DOHH2 (cell line): ENCODE measurements around the gene PRELP.
"Not testable (repeated sequence)": the region's sequence is repeated elsewhere in the genome, so short reads cannot be mapped to it uniquely, and the experiment has no call there.

ENCODE experiments used
- H3F3A ChIP-seq: fragments of 200-600 bp; sonication (generic), shearing (Covaris generic); 2 replicates; pipeline ENCODE4 v1.6.0; 2016; ENCODE audit warnings: antibody characterized with exemption, mild to moderate bottlenecking; ENCODE audit not compliant: control insufficient read depth, insufficient read depth
- H3K27ac ChIP-seq: fragments of 200-600 bp; sonication (generic); 2 replicates; pipeline ENCODE4 v1.5.1; 2014; ENCODE audit warnings: low read depth, mild to moderate bottlenecking, low read length, moderate library complexity
- H3K27me3 ChIP-seq: fragments of 200-600 bp; sonication (generic); 2 replicates; pipeline ENCODE4 v1.6.1; 2014; ENCODE audit warnings: mild to moderate bottlenecking, low read length, mixed read lengths; ENCODE audit not compliant: control insufficient read depth
- H3K36me3 ChIP-seq: fragments of 200-600 bp; sonication (generic); 2 replicates; pipeline ENCODE4 v1.6.1; 2014; ENCODE audit warnings: mild to moderate bottlenecking, low read length, moderate library complexity, mixed read lengths; ENCODE audit not compliant: control insufficient read depth
- H3K4me1 ChIP-seq: fragments of 200-600 bp; sonication (generic); 2 replicates; pipeline ENCODE4 v1.6.1; 2014; ENCODE audit warnings: mild to moderate bottlenecking, low read length, mixed read lengths; ENCODE audit not compliant: control insufficient read depth
- H3K4me2 ChIP-seq: fragments of 200-600 bp; sonication (generic); 2 replicates; pipeline ENCODE4 v1.6.0; 2014; ENCODE audit warnings: mild to moderate bottlenecking, low read length, moderate library complexity
- H3K4me3 ChIP-seq: fragments of 200-600 bp; sonication (generic); 2 replicates; pipeline ENCODE4 v1.5.1; 2014; ENCODE audit warnings: mild to moderate bottlenecking, low read length, mixed read lengths
- H3K79me2 ChIP-seq: fragments of 200-600 bp; sonication (generic); 2 replicates; pipeline ENCODE4 v1.6.1; 2014; ENCODE audit warnings: mild to moderate bottlenecking, low read length, mixed read lengths; ENCODE audit not compliant: control insufficient read depth
- H3K9me2 ChIP-seq: fragments of 200-600 bp; sonication (generic); replicated peaks from 2 replicates; pipeline ENCODE4 v1.6.1; 2014; ENCODE audit warnings: mild to moderate bottlenecking, low read length, mixed read lengths; ENCODE audit not compliant: control insufficient read depth
- H3K9me3 ChIP-seq: fragments of 200-600 bp; sonication (generic); 2 replicates; pipeline ENCODE4 v1.6.1; 2014; ENCODE audit warnings: antibody characterized with exemption, low read length, mixed read lengths; ENCODE audit not compliant: control insufficient read depth, insufficient read depth
- H4K20me1 ChIP-seq: fragments of 200-600 bp; sonication (generic); 2 replicates; pipeline ENCODE4 v1.6.0; 2014; ENCODE audit warnings: low read depth, mild to moderate bottlenecking, antibody characterized with exemption, low read length, moderate library complexity; ENCODE audit not compliant: control insufficient read depth, insufficient read depth
- EZH2phosphoT487 ChIP-seq: fragments of 200-600 bp; sonication (generic); IDR thresholded peaks from 2 replicates; pipeline ENCODE4 v1.6.1; 2017; ENCODE audit warnings: borderline replicate concordance, mild to moderate bottlenecking, antibody characterized with exemption, low read length, moderate library complexity, mixed read lengths
- TF ChIP-seq, protein P1 (sequence below): fragments of 200-600 bp; sonication (generic); IDR thresholded peaks from one replicate; pipeline ENCODE4 v1.5.1; 2014; ENCODE audit warnings: antibody characterized with exemption, mild to moderate bottlenecking, low read depth, low read length; ENCODE audit not compliant: poor library complexity, severe bottlenecking

Gene PRELP

DNA sequence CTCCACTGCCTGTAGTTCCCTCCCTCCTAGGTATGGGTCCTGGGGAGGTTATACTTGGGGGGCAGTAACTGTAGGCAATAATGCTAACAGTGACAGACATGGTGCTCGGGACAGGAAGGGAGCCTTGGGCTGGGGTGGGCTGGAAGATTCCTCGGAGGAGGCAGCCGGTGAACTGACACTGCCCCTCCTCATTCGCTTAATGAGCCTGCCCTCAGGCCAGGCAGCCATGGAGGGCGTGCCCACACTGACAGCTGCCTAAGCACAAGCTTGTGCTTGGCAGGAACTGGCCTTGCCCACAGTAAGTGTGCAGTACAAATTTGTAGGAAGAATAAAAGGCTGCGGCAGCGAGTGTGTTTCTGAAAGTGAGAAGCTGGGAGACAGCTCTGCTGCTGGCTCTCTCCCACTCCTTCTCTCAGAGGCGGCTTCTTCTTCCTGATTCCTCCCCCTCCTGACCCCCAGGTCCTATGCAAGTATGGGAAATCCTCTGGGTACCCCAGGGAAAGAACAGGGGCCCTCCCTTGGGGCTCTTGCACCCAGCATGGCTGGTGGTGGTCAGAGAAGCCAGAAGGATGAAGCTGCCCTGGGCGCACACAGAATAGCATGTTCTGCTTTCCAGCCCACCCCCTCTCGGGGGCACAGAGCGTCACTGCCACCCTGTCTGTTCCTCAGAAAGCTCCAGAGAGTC is 42.0 kb downstream of the PRELP start:
- no peaks in the 10 kb centered on the region for H4K20me1 ChIP-seq
- H3K79me2 ChIP-seq: no peaks in the 10 kb centered on the region
- H3K27ac ChIP-seq: no peak overlapping the region
- no peaks in the 10 kb centered on the region for H3K9me2 ChIP-seq
- no peaks in the 10 kb centered on the region for H3K4me1 ChIP-seq
- no peaks in the 10 kb centered on the region for H3K9me3 ChIP-seq
- H3K27me3 ChIP-seq: 0 out of 2 replicates have a peak, but pooled peaks cover 2% of the 10 kb centered on the region
- no peaks in the 10 kb centered on the region for H3K36me3 ChIP-seq
- no peak overlapping the region for H3K4me2 ChIP-seq
- TF ChIP-seq, protein P1, sequence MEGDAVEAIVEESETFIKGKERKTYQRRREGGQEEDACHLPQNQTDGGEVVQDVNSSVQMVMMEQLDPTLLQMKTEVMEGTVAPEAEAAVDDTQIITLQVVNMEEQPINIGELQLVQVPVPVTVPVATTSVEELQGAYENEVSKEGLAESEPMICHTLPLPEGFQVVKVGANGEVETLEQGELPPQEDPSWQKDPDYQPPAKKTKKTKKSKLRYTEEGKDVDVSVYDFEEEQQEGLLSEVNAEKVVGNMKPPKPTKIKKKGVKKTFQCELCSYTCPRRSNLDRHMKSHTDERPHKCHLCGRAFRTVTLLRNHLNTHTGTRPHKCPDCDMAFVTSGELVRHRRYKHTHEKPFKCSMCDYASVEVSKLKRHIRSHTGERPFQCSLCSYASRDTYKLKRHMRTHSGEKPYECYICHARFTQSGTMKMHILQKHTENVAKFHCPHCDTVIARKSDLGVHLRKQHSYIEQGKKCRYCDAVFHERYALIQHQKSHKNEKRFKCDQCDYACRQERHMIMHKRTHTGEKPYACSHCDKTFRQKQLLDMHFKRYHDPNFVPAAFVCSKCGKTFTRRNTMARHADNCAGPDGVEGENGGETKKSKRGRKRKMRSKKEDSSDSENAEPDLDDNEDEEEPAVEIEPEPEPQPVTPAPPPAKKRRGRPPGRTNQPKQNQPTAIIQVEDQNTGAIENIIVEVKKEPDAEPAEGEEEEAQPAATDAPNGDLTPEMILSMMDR: no peak
- no peak for TF ChIP-seq EZH2phosphoT487
- H3K4me3 ChIP-seq: no peak overlapping the region
- H3F3A ChIP-seq: no peaks in the 10 kb centered on the region

DNA sequence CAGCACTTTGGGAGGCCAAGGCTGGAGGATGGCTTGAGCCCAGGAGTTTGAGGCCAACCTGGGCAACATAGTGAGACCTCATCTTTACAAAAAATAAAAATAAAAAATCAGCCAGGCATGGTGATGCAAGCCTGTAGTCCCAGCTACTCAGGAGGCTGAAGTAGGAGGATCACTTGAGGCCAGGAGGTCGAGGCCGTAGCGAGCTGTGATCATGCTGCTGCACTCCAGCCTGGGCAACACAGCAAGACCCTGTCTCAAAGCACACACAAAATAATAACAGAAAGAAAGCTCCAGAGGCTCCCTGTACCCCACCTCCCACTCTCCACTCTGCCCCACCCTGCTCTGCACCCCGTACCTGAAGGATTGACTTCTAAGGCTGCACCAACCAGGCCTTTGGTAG is 42.5 kb downstream of the PRELP start:
- not testable (repeated sequence) for H3K9me2 ChIP-seq, H3K4me2 ChIP-seq, H3K27ac ChIP-seq, H4K20me1 ChIP-seq, H3K4me1 ChIP-seq, H3K36me3 ChIP-seq, H3K79me2 ChIP-seq, H3F3A ChIP-seq, H3K9me3 ChIP-seq, H3K4me3 ChIP-seq, H3K27me3 ChIP-seq

DNA sequence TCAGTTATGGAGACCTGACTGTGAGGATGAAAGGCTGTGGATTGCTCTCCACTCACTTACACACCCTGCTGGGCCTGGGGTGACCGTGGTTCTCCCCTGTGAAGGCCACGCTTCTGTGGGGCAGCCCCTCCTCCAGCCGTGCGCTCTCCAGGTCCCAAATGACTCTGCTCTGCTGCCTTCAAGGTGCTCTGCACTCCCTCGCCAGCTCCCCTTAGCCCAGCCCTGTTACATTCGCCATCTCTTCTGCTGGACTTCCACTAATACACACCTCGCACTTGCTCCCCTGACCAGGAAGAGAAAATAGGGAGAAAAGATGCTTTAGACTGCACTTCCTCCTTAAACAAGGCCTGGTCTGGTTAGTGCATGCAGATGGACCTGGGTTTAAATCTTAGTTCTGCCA is 42.9 kb downstream of the PRELP start:
- no peak for TF ChIP-seq EZH2phosphoT487
- TF ChIP-seq, protein P1: no peak
- no peaks in the 10 kb centered on the region for H3K9me2 ChIP-seq
- H3K27ac ChIP-seq: no peak overlapping the region
- no peaks in the 10 kb centered on the region for H3K9me3 ChIP-seq
- H3K27me3 ChIP-seq: 0 out of 2 replicates have a peak, but pooled peaks cover 2% of the 10 kb centered on the region
- H3K79me2 ChIP-seq: no peaks in the 10 kb centered on the region
- no peaks in the 10 kb centered on the region for H4K20me1 ChIP-seq
- H3K36me3 ChIP-seq: no peaks in the 10 kb centered on the region
- H3F3A ChIP-seq: no peaks in the 10 kb centered on the region
- no peaks in the 10 kb centered on the region for H3K4me1 ChIP-seq
- H3K4me2 ChIP-seq: no peak overlapping the region
- no peak overlapping the region for H3K4me3 ChIP-seq

DNA sequence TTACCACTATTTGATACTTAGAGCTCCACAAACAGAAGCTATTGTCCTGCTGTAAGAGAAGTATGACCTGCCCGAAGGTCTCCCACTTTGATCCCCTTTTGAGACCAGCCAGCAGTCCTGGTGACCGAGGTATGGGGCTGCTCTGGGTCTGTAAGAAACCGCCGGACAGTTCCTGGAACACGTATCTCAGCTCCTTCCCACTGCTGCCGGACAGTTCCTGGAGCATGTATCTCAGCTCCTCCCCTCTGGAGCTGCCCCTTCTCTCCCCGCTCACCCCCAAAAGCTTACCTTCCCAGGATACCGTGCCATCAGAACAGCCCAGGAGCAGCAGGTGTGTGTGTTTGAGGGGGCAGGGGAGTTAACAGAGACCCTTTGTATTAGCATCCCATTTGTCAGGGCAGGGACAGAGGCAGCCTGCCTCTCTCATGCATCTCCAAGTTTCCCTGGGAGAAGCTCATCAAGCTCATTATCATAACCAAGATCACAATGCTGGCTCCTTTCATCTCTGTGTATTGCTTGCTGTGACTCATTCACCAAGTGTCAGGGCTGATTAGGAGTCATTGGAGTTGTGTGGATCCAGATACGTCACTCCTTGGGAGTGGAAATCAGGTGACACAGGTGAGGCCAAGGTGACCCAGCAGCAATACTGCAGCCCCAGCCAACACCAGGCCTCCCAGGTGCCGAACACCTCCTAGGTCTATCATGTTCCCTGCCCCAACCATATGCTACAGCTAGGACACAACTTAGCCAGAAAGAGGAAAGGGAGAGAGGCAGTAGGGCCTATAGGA is 43.6 kb downstream of the PRELP start:
- no peak overlapping the region for H3K4me3 ChIP-seq
- no peaks in the 10 kb centered on the region for H3K9me3 ChIP-seq
- H4K20me1 ChIP-seq: no peaks in the 10 kb centered on the region
- no peak overlapping the region for H3K4me2 ChIP-seq
- no peaks in the 10 kb centered on the region for H3K9me2 ChIP-seq
- no peaks in the 10 kb centered on the region for H3K4me1 ChIP-seq
- H3F3A ChIP-seq: no peaks in the 10 kb centered on the region
- H3K27ac ChIP-seq: no peak overlapping the region
- no peaks in the 10 kb centered on the region for H3K36me3 ChIP-seq
- 0 out of 2 replicates have a peak, but pooled peaks cover 2% of the 10 kb centered on the region for H3K27me3 ChIP-seq
- TF ChIP-seq EZH2phosphoT487: no peak
- TF ChIP-seq, protein P1: no peak
- H3K79me2 ChIP-seq: no peaks in the 10 kb centered on the region
